GM21447 (cell line): ENCODE results near the gene SMC3.
"Not testable (repeated sequence)": the region's sequence is repeated elsewhere in the genome, so short reads cannot be mapped to it uniquely, and the experiment has no call there.

Experiments
- ATAC-seq: cut with Tn5 transposase; IDR thresholded peaks from one replicate; pipeline ENCODE4 v1.9.1; 2021; ENCODE audit not compliant: unreplicated experiment

The SMC3 gene

DNA sequence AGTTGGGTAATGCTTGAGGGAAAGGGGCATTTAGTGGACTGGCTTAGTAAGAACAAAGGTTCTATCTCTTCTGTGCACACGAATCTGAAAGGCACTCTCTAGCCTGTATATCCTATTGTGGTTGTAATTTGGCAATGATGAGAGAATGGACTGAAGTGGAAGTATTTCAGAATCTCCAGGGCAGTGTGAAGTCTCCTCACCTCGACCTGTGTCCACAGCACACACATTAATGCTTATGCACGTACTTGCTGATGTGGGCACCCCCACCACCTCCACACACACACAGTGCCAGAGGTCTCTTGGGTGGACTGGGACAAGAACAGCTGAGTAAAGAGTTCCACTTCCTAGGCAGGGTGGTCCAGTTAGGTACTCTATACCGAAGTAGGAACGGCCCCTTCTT, 6.9 kb downstream of the SMC3 start:
- ATAC-seq: no peak

DNA sequence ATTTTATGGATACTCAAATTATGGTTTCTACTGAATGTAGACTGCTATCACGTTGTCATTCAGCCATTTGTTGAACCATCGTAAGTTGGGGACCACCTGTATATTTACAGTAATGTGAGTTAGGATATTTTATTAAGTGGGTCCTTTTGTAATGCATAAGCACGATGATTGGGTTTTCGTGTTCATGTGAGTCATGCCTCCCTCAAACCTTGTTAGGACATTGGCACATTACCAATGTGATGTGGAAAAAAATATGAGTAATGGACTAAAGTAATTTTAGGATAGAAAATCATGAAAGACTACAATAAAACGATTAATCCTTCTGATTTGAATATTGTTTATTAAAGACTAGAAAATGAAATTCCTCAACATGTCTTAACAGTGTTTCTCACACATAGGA, 8.7 kb downstream of the SMC3 start:
- ATAC-seq: no peak

GRCh38 chr10:110577056-110577455, 9.6 kb downstream of the SMC3 start:
- no peak for ATAC-seq

DNA sequence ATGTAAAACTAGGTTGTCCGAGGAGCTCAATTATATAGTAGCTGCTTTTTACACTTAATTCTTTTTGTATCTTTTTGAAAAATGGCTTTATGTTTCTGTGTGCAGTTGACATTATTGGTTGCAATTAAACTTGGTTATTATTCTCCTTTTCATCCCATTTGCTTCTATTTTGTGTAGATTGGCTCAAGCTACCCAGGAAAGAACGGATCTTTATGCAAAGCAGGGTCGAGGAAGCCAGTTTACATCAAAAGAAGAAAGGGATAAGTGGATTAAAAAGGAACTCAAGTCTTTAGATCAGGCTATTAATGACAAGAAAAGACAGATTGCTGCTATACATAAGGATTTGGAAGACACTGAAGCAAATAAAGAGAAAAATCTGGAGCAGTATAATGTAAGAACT, 16.5 kb downstream of the SMC3 start:
- no peak for ATAC-seq

GRCh38 chr10:110591760-110592159, 24.3 kb downstream of the SMC3 start:
- no peak for ATAC-seq

DNA sequence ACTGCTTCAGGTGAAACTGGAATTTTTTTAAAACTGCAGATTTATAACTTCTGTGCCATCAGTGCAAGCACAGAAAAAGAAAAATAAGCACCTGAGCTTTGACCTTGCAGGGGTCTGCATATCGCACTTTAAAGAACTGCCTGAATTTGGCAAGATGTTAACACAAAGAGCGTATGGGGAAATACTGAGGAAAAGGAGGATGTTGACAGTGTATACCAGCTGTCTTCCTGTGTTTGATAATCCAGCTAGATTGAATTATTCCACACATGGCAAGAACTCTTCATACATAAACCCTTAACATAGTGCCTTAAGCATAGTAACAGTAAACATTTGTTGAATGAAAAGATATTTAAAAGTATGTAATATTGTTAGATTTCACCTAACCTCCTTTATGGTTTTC, 30.0 kb downstream of the SMC3 start:
- ATAC-seq: no peak

DNA sequence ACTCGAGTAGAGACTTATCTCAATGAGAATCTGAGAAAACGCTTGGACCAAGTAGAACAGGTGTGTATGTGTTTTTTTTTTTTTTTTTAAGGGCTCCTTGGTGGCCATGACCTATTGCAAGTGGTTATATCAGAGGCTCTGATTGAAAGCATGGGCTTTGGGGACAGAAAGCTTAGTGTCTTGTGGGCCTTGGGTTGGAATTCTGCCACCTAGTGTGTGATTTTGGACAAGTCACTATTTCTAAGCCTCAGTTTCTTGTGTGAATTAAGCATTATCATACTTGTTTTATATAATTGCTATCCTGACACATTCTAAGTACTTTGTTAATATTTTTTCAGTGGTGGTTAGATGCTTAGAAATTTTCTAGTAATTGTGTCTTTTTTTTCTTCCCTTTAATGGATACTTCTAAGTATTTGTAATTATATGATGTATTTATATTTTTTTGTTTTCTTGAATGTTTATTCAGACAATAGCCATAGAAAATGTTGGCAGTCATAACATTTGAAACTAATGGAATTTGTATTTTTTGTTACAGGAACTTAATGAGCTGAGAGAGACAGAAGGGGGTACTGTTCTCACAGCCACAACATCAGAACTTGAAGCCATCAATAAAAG, 33.1 kb downstream of the SMC3 start:
- ATAC-seq: no peak

DNA sequence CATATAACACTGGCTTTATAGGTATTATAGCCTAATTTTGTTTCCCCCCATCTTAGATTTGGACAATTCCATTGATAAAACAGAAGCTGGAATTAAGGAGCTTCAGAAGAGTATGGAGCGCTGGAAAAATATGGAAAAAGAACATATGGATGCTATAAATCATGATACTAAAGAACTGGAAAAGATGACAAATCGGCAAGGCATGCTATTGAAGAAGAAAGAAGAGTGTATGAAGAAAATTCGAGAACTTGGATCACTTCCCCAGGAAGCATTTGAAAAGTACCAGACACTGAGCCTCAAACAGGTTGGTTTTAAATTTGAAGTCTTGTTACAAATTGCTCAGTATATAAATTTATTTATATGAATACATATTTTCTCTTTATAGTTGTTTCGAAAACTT, 34.1 kb downstream of the SMC3 start:
- no peak for ATAC-seq

DNA sequence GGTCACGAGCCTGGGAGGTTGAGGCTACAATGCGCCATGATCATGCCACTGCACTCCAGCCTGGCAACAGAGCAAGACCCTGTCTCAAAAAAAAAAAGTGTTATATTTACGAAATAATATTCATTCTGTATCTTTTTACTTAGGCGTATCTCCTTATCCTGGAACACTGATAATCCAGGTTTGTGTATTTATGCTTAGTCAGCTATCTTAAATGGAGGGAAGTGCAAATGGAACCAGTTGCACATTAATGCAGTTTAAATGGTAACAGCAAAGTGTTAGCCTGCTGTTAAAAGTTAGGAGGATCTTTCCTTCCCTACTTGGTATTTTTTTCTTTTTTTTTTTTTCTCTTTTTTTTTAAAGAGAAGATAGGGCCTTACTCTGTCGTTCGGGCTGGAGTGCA, 40.6 kb downstream of the SMC3 start:
- no peak for ATAC-seq

DNA sequence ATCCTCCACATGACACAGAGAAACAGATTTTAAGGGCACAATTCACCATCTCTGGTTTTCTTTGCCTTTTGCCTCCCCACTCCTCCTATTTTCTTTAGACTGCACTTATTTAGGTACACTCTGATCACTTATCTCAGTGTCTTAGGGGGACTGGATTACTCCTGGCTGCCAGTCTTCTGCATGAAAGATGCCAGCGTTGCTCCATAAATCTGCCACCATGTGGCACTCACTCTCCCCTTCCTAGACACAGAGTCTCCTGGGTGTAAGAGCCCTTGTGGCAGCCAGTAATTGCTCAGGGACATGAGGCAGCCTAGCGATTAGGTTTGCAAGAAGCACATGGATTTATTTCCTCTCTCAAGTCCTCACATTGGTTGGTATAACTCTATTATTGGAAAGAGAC, 42.1 kb downstream of the SMC3 start:
- ATAC-seq: no peak

DNA sequence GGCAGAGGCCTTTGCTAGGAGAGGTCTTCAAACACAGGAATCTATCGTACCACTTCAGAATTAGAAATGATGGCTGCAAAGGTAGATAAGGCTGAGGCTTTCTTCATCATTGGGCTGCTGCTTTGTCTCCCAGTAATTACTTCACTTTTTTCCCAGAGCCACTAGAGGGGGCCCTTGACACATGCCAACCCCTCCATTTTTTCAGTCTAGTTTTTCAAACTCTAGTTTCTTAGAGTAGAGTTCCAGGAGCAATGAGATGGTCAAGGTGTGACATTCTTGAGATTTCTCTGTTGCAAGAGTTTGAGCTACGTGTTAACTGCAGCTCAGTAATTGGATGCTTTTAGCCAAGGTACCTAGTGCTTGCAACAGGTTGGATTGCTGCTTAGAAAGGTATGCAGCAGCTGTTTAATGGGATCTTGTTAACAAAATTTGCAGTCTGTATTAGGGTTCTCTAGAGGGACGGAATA, 42.8 kb downstream of the SMC3 start:
- no peak for ATAC-seq

DNA sequence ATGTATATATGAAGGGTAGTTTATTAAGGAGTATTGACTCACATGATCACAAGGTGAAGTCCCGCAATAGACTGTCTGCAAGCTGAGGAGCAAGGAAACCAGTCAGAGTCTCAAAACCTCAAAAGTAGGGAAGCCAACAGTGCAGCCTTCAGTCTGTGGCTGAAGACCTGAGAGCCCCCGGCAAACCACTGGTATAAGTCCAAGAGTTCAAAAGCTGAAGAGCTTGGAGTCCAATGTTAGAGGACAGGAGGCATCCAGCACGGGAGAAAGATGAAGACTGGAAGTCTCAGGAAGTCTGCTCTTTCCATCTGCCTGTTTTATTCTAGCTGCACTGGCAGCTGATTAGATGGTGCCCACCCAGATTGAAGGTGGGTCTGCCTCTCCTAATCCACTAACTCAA, 43.3 kb downstream of the SMC3 start:
- ATAC-seq: not testable (repeated sequence)

DNA sequence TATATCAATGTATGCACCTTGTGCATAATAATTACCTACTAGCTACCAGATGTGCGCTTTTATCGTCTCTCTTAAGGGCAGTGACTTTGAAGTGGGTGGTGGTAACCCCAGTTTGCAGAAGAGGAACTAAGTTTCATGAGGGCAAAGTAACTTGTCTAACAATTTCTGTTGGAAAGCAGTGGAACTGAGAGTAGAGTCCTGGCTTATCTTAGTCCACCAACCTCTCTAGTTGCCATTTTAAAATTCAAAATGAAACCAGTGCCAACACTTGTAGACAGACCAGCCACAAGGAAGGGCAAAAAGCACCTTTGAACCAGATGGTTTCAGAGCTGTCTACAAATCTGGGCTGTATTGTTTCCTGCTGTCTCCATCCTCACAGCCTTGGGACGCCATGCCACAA, 44.6 kb downstream of the SMC3 start:
- ATAC-seq: peak; percentile 46

GRCh38 chr10:110612629-110613028, 45.1 kb downstream of the SMC3 start:
- ATAC-seq: no peak

GRCh38 chr10:110613341-110613995, 46.0 kb downstream of the SMC3 start:
- ATAC-seq: no peak

DNA sequence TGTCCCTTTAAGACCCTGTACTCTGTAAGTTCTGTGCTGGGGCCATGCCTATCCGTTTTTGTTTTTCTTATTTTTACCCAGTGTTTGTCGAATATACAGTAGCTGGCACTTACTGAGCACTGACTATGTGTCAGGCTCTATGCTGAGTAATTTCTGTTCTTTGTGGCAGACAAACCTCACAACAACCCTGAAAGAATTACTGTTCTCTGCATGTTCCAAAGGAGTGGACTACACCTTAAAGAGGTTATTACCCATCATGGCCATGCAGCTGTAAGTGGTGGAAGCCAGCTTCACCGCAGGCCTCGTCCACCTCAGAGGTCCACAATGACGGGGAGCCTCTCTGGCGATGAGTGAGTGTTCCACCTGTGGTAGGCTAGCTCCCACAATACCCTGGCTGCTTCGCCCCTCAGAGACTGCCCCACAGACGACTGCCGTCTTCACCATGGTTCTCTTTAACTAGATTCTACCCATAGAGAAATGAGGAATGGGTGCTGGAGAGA, 46.6 kb downstream of the SMC3 start:
- ATAC-seq: peak; percentile 30

- no peak for ATAC-seq
These were observed 47.7 kb downstream of the SMC3 start for GRCh38 chr10:110615057-110615747.

GRCh38 chr10:110616493-110617033, 49.1 kb downstream of the SMC3 start:
- ATAC-seq: no peak

DNA sequence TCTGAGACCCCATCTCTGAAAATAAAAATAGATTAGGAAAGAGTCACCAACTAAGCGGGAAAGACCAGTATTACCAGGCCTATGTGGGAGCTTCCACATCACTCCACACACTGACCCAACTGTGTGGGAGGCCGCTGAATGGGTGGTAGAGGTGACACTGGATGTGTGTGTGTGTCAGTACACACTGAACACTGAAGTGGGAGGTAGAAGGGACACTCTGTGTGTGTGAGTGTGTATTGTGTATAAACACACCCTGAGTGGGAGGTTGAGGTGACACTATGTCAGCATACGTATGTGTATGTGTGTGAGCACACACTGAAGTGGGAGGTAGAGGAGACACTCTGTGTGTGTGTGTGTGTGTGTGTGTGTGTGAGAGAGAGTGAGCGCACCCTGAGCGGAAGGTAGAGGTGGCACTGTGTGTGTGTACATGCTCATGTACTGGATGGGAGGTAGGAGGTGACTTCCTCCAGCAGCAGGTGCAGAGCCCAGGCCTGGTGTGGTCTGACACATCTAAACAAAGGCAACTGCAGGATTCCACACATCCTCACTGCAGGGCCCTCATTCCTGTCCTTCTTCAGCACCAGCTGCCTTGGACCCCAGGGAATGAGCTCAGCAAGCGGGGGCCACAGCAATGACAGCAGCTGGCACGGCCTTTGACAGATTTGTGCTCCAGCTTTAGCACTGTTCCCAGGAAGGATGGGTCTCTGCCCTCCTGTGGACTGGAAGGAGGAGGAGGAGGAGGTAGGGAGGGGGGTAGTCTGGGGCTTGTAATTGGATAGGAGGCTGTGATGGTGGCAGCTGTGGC, 50.1 kb downstream of the SMC3 start:
- ATAC-seq: no peak

- ATAC-seq: no peak
These were observed 50.7 kb downstream of the SMC3 start for GRCh38 chr10:110618230-110618610.
